Thymus (tissue), 11 donors: ENCODE measurements around the gene ZFP1. TPM values are rescaled to one million over a fixed set of nuclear protein-coding genes. Genes with fewer than 3 reads are reported as not detected.

Experiments
- DNase-seq, 9 donors: peaks; one replicate each; pipeline ENCODE4 v3.0.0-alpha.2; 2013; ENCODE audit warnings: low spot score in 9 of 9, low read depth in 6 of 9, missing footprints in 1 of 9
- H3K27ac ChIP-seq, 2 donors: one replicate each; pipeline ENCODE4 v1.5.1; 2013; ENCODE audit warnings: control low read depth in 1 of 2, low read depth in 1 of 2, low read length in 1 of 2, mild to moderate bottlenecking in 1 of 2, moderate library complexity in 1 of 2
- H3K27me3 ChIP-seq, 2 donors: one replicate each; pipeline ENCODE4 v1.5.1; 2013; ENCODE audit warnings: low read length in 1 of 2; ENCODE audit not compliant: control insufficient read depth in 2 of 2, insufficient read depth in 1 of 2
- H3K36me3 ChIP-seq, 2 donors: one replicate each; pipeline ENCODE4 v1.5.1; 2013; ENCODE audit warnings: low read length in 1 of 2, mild to moderate bottlenecking in 1 of 2, moderate library complexity in 1 of 2; ENCODE audit not compliant: control insufficient read depth in 2 of 2, insufficient read depth in 2 of 2
- H3K4me1 ChIP-seq, 2 donors: one replicate each; pipeline ENCODE4 v1.5.1; 2013; ENCODE audit warnings: low read length in 2 of 2; ENCODE audit not compliant: control insufficient read depth in 2 of 2, insufficient read depth in 2 of 2
- H3K4me3 ChIP-seq, 2 donors: one replicate each; pipeline ENCODE4 v1.5.1; 2013; ENCODE audit warnings: low read length in 2 of 2, control low read depth in 1 of 2, mild to moderate bottlenecking in 1 of 2
- H3K9me3 ChIP-seq, 2 donors: one replicate each; pipeline ENCODE4 v1.5.1; 2013; ENCODE audit warnings: low read length in 1 of 2, mild to moderate bottlenecking in 1 of 2; ENCODE audit not compliant: control insufficient read depth in 2 of 2, insufficient read depth in 1 of 2
- WGBS: extraction: QIAGEN DNeasy Blood & Tissue Kit; methylation state at CpG from one replicate; pipeline ENCODE4 v1.1.7; 2013; 5-methylcytosine and 5-hydroxymethylcytosine counted together
- polyA plus RNA-seq: library from polyadenylated mRNA; stranded (reverse); fragments of 200-250 nt; gene quantifications from one replicate; pipeline ENCODE4 v1.2.3, GENCODE V29; 2013
- total RNA-seq: library from RNA; stranded (reverse); fragments of 120-200 nt; gene quantifications from one replicate; pipeline ENCODE4 v1.2.4, GENCODE V29; 2013
- donor health status: healthy.

Gene ZFP1
- total and polyA plus RNA-seq, 2 donors = 10.8 to 26.5 TPM

DNA sequence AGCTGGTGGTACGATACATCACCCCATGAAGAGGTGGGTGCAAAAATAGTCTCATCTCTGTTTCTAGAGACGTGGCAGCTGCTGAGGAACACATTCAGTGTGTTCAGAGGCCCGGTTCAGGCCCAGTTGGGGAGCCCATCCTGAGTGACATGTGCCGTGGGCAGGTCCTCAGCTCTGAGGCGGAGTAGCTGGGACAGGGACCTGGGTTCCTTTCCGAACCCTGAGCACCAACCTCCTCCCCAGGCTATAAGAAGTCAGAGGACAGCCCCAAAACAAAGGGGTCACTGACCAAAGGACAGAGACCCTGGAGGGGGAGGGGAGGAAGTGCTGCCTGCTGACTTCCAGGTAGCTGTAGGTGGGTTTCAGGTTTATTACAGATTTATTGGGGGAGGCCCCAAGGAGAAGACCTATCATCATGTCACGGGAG is 36.8 kb upstream of the ZFP1 start:
- H3K9me3 ChIP-seq = peaks cover 0 to 13% of the 10 kb centered on the region in 2 donors
- WGBS = 55% methylated on average over 7 of the region's 7 CpGs
- no peak for DNase-seq
- peaks cover 64 to 88% of the 10 kb centered on the region in 2 donors for H3K4me1 ChIP-seq
- no peak overlapping the region for H3K4me3 ChIP-seq
- peaks cover 7 to 23% of the 10 kb centered on the region in 2 donors for H3K36me3 ChIP-seq
- H3K27ac ChIP-seq = peak overlapping the region; percentile 84 to 91
- no peaks in the 10 kb centered on the region for H3K27me3 ChIP-seq

DNA sequence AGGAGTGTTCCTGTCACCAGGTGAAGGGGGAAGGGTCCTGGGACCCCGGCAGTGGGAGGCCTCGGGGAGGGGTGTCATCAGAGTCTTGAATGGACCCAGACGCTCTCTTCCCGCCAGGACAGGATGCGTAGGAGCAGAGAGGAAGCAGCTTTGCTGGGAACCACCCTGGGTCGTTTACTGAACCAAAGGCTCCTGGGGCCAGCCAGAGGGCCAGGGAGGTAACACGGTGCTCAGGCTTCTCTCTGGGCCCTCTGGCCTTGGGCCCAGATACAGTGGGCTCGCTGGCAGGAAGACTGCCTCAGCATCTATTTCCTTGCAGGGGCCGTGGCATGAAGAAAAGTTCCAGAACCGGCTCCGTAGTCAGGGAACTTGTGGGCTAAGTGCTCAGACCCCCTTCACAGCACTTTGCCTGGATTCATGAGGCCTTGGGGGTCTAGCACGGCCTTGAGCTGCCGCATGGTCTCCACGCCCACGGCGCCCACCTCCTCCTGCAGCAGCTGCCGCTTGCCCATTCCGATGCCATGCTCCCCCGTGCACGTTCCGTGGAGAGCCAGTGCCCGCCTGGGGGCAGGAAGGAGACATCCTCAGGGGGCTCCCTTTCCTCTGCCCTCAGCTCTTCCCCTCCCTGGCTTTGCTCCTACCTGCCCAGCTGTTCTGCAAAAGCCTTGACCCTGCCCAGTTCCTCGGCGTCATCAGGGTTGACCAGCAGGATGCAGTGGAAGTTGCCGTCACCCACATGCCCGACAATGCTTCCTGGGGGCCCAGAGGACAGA is 36.2 kb upstream of the ZFP1 start:
- H3K9me3 ChIP-seq = peaks cover 0 to 13% of the 10 kb centered on the region in 2 donors
- peaks cover 60 to 84% of the 10 kb centered on the region in 2 donors for H3K4me1 ChIP-seq
- H3K27ac ChIP-seq = peak overlapping the region in 1 of 2 donors; percentile 91
- no peak for DNase-seq
- peaks cover under 1 to 17% of the 10 kb centered on the region in 2 donors for H3K36me3 ChIP-seq
- no peaks in the 10 kb centered on the region for H3K27me3 ChIP-seq
- WGBS = 27% methylated on average over 26 of the region's 26 CpGs
- no peak overlapping the region for H3K4me3 ChIP-seq

DNA sequence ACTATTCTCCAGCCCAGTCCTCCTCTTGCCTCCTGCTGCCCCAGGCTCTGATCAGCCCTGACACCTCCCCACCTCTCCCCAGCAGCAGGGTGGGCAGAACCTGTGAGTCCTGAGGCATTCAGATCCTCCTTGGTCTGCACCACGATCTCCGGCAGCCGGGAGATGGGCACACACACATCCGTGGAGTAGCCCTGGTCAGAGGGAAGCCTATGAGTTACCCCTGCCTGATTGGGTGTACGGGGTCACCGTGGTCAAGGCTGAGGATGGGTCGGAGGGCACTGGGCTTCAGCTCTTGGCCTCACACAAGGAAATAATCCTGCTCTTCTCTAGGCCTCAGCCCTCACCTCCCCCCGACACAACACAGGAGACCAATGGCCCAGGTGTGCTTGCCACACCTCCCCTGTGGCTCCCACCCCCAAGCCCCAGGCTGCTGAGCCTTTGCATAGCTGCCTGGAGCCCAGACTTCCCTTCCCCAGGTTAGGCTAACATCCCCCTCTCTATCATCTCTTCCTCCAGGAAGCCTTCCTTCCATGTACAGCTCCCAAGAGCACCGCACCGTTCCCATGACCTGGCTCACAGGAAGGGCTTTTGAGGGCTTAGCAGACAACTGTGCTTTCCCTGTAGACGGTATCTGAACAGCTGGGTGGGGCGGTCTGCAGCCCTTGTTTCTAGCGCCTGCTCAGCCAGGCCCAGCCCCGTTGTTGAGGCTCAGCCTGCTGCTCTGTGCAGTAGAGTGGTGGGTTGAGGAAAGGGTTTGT is 35.4 kb upstream of the ZFP1 start:
- H3K4me1 ChIP-seq = peaks cover 52 to 77% of the 10 kb centered on the region in 2 donors
- WGBS = 51% methylated on average over 14 of the region's 14 CpGs
- peak in 3 of 9 donors; percentile 46 to 78 (median 66) for DNase-seq
- peak overlapping the region; percentile 64 to 91 for H3K27ac ChIP-seq
- no peaks in the 10 kb centered on the region for H3K27me3 ChIP-seq
- peaks cover 0 to 13% of the 10 kb centered on the region in 2 donors for H3K9me3 ChIP-seq
- H3K4me3 ChIP-seq = no peak overlapping the region
- peaks cover 0 to 10% of the 10 kb centered on the region in 2 donors for H3K36me3 ChIP-seq

DNA sequence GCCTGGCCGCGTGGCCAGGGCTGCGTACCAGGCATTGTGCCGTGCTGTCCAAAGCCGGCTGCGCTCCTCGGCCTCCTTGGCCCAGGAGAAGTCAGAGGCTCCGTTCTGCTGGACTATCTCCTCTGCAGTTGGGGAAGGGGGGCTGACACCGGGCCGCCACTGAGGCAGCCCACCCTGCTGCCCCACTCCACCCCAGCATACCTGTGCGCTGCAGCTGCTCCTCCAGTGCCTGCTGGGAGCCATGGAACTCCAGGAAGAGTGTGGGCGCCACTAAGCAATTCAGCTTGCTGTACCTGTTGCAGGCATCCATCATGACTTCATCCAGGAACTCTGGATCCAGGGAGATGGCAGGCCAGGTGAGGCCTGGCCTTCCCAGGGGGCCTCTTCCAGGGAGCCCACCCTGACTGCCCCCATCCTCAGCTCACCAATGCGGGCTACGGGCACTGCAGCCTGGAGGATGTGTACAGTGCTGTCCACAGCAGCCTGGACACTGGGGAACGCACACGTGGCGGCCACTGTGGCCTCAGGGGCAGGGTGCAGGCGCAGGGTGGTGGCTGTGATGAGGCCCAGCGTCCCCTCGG is 34.7 kb upstream of the ZFP1 start:
- Histone ChIP-seq H3K9me3 (peaks cover 0 to 13% of the 10 kb centered on the region in 2 donors), H3K4me3 (no peak overlapping the region), H3K27me3 (no peaks in the 10 kb centered on the region), H3K36me3 (peaks cover 0 to 8% of the 10 kb centered on the region in 2 donors), H3K27ac (peak overlapping the region; percentile 64 to 91), H3K4me1 (peaks cover 48 to 69% of the 10 kb centered on the region in 2 donors)
- DNase-seq = no peak
- 98% methylated on average over 20 of the region's 20 CpGs for WGBS

DNA sequence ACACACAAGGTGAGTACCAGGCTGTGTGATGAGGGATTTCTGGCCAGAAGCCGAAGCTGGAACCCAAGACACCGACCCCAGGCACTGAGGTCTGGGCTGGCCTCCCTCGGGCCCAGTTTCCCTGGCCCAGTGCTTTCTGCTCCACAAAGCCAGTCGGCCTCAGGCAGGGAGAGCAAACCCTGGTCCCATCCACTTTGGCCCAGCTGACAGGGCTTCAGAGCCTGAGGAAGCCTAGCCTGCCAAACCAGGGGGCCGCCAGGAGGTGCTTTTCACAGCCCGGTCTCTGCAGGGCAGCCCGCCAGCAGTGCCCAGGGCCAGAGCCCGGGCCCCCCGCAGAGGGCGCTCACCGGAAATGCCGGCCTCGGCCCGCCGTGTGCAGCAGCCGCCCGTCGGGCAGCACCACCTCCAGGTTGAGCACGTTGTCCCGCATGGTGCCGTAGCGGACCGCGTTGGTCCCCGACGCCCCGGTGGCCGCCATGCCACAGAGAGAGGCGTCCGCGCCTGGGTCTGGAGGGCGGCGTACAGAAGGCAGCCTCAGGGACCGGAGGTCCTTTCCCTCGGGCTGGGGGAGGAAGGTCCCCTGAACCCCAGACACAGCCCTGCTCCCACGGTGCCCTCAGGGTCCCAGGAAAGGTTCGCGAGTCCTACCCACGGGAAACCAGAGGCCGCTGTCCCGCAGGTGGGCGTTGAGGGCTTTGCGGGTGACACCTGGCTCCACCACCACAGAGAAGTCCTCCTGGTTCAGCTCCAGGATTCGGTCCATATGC is 34.0 kb upstream of the ZFP1 start:
- Histone ChIP-seq H3K4me1 (peaks cover 41 to 62% of the 10 kb centered on the region in 2 donors), H3K27ac (no peak overlapping the region), H3K9me3 (peaks cover 0 to 13% of the 10 kb centered on the region in 2 donors), H3K4me3 (no peak overlapping the region), H3K27me3 (no peaks in the 10 kb centered on the region), H3K36me3 (peaks cover 0 to 7% of the 10 kb centered on the region in 2 donors)
- 97% methylated on average over 44 of the region's 44 CpGs for WGBS
- DNase-seq = no peak

DNA sequence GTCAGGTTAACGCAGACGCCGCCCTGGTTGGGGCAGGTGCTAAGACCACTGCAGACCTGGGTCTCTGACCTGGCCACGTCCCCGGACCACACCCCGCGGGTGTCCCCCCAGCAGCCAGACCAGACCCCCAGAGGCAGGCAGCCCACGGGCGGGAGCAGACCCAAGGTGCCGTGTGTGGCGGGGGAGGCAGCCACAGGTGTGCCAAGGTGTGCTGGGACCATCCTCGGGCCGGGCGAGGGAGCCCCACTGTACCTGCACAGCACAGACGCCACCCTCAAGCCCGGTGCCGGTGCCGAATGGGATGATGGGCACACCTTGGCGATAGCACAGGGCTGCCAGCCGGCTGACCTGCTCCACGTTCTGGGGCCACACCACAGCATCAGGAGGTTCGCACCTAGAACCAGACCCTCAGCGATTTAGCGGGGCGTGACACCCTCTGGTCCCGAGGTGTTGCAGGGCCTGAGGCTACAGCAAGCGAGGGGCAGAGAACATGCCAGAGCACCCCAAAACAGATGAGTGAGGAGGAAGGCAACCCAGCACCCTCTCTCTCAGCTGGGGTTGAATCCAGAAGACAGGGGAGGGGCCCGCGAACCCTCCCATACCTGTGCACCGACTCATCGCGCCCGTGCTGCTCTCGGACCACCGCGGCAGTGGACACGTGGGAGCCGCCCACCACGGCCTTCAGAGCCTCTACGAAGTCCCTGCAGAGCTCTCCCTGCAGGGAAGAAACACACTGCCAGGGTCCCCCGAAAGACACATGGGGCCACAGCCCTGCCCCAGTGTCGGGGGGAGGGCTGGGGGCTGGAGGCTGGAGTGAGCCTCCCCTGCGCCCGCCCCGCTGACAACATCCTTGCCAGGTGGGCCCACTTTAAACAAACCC is 33.1 kb upstream of the ZFP1 start:
- Histone ChIP-seq H3K27me3 (no peaks in the 10 kb centered on the region), H3K9me3 (peaks cover 0 to 13% of the 10 kb centered on the region in 2 donors), H3K4me3 (no peak overlapping the region), H3K27ac (no peak overlapping the region), H3K4me1 (peaks cover 33 to 54% of the 10 kb centered on the region in 2 donors), H3K36me3 (no peaks in the 10 kb centered on the region)
- 96% methylated on average over 45 of the region's 45 CpGs for WGBS
- DNase-seq = no peak

DNA sequence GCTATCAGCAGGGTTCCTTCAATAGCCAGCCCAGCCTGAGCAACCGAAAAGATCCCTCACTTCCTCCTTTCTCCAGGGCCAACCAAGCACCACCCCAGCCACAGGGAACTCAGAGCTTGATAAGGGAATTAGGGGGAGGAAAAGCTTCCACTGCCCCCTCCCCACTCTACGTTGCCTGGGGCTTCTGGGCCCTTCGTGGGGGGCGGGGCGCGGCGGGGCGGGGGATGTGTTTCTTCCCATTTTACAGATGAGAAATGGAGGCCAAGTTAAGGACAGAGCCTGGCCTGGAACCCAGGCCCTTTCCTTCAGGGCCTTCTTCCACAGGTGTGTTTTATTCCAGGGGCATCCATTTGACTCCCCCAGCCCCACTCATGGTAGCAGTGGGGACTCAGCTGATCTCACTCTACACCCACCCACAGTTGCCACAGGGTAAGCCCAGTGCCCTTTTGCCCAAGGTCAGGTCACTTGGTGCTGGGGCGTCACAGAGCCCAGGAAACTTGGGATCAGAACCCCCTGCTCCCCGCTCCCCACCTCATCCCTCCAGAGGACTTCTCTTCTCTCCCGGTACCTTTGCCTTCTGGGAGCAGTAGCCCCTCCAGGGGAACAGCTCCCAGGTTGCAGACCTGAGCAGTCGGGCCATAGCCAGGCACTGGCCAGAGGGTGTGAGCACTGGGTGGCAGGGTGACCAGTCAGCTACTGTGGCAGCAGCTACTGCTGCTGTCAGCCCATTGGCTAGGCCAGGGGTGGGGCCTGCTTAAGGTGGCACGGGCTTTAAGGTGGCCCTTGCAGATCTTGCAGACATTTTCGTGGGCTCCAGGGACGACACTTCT is 32.0 kb upstream of the ZFP1 start, which contains the start of gene LDHD:
Gene LDHD (minus strand): TSS at position 700 of the 830 bp plus-strand sequence. CDS start 60 bp downstream, at position 640.
- H3K4me3 ChIP-seq = peak within 1 kb of the TSS; percentile 24 to 32
- no peaks in the 10 kb centered on the region for H3K36me3 ChIP-seq
- peaks cover 24 to 43% of the 10 kb centered on the region in 2 donors for H3K4me1 ChIP-seq
- H3K9me3 ChIP-seq = peaks cover 0 to 13% of the 10 kb centered on the region in 2 donors
- H3K27me3 ChIP-seq = no peaks in the 10 kb centered on the region
- 69% methylated on average over 15 of the region's 15 CpGs for WGBS
- no peak within 1 kb of the TSS for H3K27ac ChIP-seq
- no peak for DNase-seq
